A673 (cell line): ENCODE measurements around the gene GRIK2. TPM values are rescaled to one million over a fixed set of nuclear protein-coding genes. Genes with fewer than 3 reads are reported as not detected.

Source experiments
- BruUV-seq: library from RNA; stranded (reverse); fragments of 400-500 nt; replicated peaks from 2 replicates; lab custom pipeline; 2021; lab: Mats Ljungman, UMichigan
- CTCF ChIA-PET: fragments of 300-600 bp; sonication (Branson Sonifier 250); formaldehyde crosslinking; loops from one replicate; lab custom pipeline; 2022; ENCODE audit warnings: antibody characterized with exemption; lab: Charles Lee
- POLR2A ChIA-PET: fragments of 300-600 bp; sonication (Branson Sonifier 250); formaldehyde crosslinking; loops from one replicate; lab custom pipeline; 2022; ENCODE audit warnings: antibody characterized with exemption; ENCODE audit not compliant: low non-redundant PET; lab: Charles Lee
- DNase-seq: peaks from one replicate; pipeline ENCODE4 v3.0.0-alpha.2; 2015; ENCODE audit warnings: low spot score
- H3K27ac ChIP-seq: fragments of 200-600 bp; sonication (generic); 2 replicates; pipeline ENCODE4 v1.5.1; 2016; ENCODE audit warnings: mixed run types, low read depth, mild to moderate bottlenecking, mixed read lengths, antibody characterized with exemption, low read length; ENCODE audit not compliant: poor library complexity, severe bottlenecking
- H3K27me3 ChIP-seq: fragments of 200-600 bp; sonication (generic); replicated peaks from 2 replicates; pipeline ENCODE4 v1.6.1; 2017; ENCODE audit warnings: mixed run types, low read depth, mild to moderate bottlenecking, mixed read lengths, antibody characterized with exemption, low read length; ENCODE audit not compliant: insufficient read depth, poor library complexity
- H3K36me3 ChIP-seq: fragments of 200-600 bp; sonication (generic); 2 replicates; pipeline ENCODE4 v1.6.1; 2016; ENCODE audit warnings: mixed run types, mild to moderate bottlenecking, mixed read lengths, antibody characterized with exemption, low read length; ENCODE audit not compliant: insufficient read depth, poor library complexity, severe bottlenecking
- H3K4me1 ChIP-seq: fragments of 200-600 bp; sonication (generic); 2 replicates; pipeline ENCODE4 v1.6.1; 2017; ENCODE audit warnings: mixed run types, mild to moderate bottlenecking, mixed read lengths, antibody characterized with exemption, low read length; ENCODE audit not compliant: insufficient read depth, poor library complexity, severe bottlenecking
- H3K4me3 ChIP-seq: fragments of 200-600 bp; sonication (generic); 2 replicates; pipeline ENCODE4 v1.5.1; 2016; ENCODE audit warnings: low read depth, mixed run types, mild to moderate bottlenecking, mixed read lengths, low read length; ENCODE audit not compliant: poor library complexity, severe bottlenecking
- H3K9me3 ChIP-seq: fragments of 200-600 bp; sonication (generic); 2 replicates; pipeline ENCODE4 v1.6.1; 2016; ENCODE audit warnings: mixed run types, low read depth, mild to moderate bottlenecking, mixed read lengths, antibody characterized with exemption, low read length; ENCODE audit not compliant: poor library complexity, severe bottlenecking
- CTCF ChIP-seq: fragments of 300-800, 200-600 bp; sonication (generic); conservative IDR thresholded peaks from 2 replicates; pipeline ENCODE4 v1.5.1; 2017; ENCODE audit warnings: low read depth, mild to moderate bottlenecking, antibody characterized with exemption, low read length, moderate library complexity, mixed read lengths
- EZH2 ChIP-seq: fragments of 200-600 bp; sonication (generic); IDR thresholded peaks from 2 replicates; pipeline ENCODE4 v1.6.1; 2017; ENCODE audit warnings: borderline replicate concordance, low read depth, mild to moderate bottlenecking, mixed read lengths, antibody characterized with exemption, low read length; ENCODE audit not compliant: poor library complexity, severe bottlenecking
- intact Hi-C: fragments of 100-400 bp; cut with micrococcal nuclease; formaldehyde crosslinking; loops from one replicate; pipeline ENCODE4 v1.10.0; 2022; ENCODE audit not compliant: unreplicated experiment
- total RNA-seq: library from RNA; stranded (reverse); gene quantifications from 2 replicates; pipeline ENCODE4 v1.2.3, GENCODE V29; 2021

GRIK2 gene
- total RNA-seq, 1 experiment from 2014 or later: 62.1 TPM

DNA sequence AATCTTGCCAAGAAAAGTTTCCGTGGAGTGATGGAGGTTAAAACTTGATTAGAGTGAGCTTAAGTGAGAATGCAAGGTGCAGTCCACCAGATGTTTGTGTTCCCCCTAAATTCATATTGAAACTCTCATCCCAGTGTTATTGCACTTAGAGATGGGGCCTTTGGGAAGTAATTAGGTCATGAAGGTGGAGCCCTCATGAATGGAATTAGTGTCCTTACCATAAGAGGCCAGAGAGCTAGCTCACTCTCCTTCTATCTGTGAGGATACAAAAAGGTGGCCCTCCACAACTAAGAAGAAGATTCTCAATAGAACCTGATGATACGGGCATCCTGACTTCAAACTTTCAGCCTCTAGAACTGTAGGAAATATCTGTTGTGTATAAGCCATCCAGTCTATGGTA lies 258.6 kb downstream of the GRIK2 start:
- ChIA-PET POLR2A (no interaction called here), CTCF (no interaction called here)
- H3K9me3 ChIP-seq: peaks cover 3% of the 10 kb centered on the region
- TF ChIP-seq EZH2: no peak
- no peak for TF ChIP-seq CTCF
- H3K27ac ChIP-seq: no peak overlapping the region
- H3K27me3 ChIP-seq: no peaks in the 10 kb centered on the region
- no peak for DNase-seq
- intact Hi-C loops: no loop called here
- no peaks in the 10 kb centered on the region for H3K4me1 ChIP-seq
- no peaks in the 10 kb centered on the region for H3K36me3 ChIP-seq
- H3K4me3 ChIP-seq: no peak overlapping the region
- no TSS peak for BruUV-seq

DNA sequence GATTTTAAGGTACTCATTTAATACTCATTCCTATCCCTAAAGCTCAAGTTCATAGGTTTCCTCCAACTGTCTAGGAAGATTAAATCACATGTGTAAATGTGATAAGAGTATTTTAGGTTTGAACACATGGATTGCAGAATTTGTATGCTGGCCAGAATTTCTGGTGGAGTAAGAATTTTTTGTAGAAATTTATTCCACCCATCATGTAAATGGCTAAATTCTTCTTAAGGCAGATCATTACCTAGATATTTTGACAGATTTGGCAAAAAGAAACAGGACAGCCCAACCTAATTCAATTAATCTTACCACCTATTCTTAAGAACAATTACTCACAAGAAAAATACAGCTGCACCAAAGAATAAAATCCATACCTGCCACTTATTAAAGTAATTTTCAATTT lies 261.6 kb downstream of the GRIK2 start:
- Histone ChIP-seq H3K4me1 (no peaks in the 10 kb centered on the region), H3K36me3 (no peaks in the 10 kb centered on the region), H3K27ac (no peak overlapping the region), H3K9me3 (peaks cover 5% of the 10 kb centered on the region), H3K4me3 (no peak overlapping the region), H3K27me3 (no peaks in the 10 kb centered on the region)
- BruUV-seq: no TSS peak
- ChIA-PET CTCF (no interaction called here), POLR2A (no interaction called here)
- TF ChIP-seq CTCF: no peak
- no peak for TF ChIP-seq EZH2
- intact Hi-C loops: no loop called here
- DNase-seq: no peak

DNA sequence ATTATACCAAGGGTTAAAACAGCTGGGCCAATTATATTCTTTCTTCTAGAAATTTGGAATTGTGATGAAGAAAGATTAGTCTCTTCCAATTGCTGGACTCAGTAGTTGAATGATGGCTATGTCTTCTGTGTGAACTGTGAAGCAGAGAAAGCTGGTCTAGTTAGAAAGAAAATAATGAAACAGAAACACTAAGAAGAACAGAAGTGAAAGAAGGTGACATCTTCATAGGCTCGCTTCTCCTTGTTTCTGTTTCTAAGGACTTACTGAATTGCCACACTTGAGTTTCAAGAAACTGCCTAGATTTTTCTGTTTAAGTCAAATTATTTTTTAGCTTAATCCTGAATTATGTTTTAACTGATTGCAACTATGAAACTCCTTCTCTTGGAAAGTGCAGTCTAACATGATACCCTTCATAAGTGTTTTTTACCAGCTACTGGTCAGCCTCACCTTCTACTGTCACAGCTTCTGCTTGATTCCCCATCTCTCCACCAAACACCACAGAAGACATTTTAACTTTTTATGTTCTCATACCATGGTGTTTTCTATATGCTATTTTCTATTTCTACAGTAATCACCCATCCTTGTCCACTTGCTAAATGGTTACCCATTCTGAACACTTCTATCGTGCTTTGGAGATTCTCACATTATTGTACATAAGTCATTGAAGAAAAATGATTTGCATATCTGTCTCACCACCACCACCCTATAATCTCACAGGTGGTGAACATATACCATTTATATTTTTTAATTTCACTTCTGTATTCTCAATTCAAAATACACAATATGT lies 268.8 kb downstream of the GRIK2 start:
- Histone ChIP-seq H3K4me1 (no peaks in the 10 kb centered on the region), H3K36me3 (no peaks in the 10 kb centered on the region), H3K9me3 (peaks cover 1% of the 10 kb centered on the region), H3K27ac (no peak overlapping the region), H3K27me3 (no peaks in the 10 kb centered on the region), H3K4me3 (no peak overlapping the region)
- no peak for TF ChIP-seq EZH2
- no peak for TF ChIP-seq CTCF
- CTCF ChIA-PET: no interaction called here
- no peak for DNase-seq
- BruUV-seq: no TSS peak
- POLR2A ChIA-PET: interaction anchor here (0.5 kb wide), 1 partner anchor 115 kb away, joined by 7 read pairs; no protein-coding TSS in a partner anchor
- intact Hi-C loops: no loop called here
